Endothelial cell of umbilical vein (primary cell): ENCODE results near the gene EML3. TPM values are rescaled to one million over a fixed set of nuclear protein-coding genes. Genes with fewer than 3 reads are reported as not detected.

Experiments used
- BruUV-seq: library from RNA; stranded (reverse); fragments of 400-500 nt; replicated peaks from 2 replicates; lab custom pipeline; 2021; lab: Mats Ljungman, UMichigan
- CTCF ChIA-PET: fragments of 300-600, 350-600 bp; sonication (Branson Sonifier 250); formaldehyde crosslinking; loops from one replicate; lab custom pipeline; 2021; ENCODE audit warnings: antibody characterized with exemption, inconsistent platforms; lab: Charles Lee
- POLR2A ChIA-PET: fragments of 300-600, 350-600 bp; sonication (Branson Sonifier 250); formaldehyde crosslinking; loops from one replicate; lab custom pipeline; 2021; ENCODE audit warnings: antibody characterized with exemption, inconsistent platforms; lab: Charles Lee
- DNase-seq: peaks from one replicate; pipeline ENCODE4 v3.0.0-alpha.2; 2011; ENCODE audit warnings: low read depth, low spot score
- FAIRE-seq: peaks from 2 replicates; lab custom pipeline; 2011; peaks lifted over from hg19 to GRCh38; lab: Jason Lieb, UNC
- H2AFZ ChIP-seq: 2 replicates; pipeline ENCODE4 v1.6.0; 2012; ENCODE audit warnings: low read depth, low read length, control low read depth, inconsistent platforms
- H3K27ac ChIP-seq: 2 replicates; pipeline ENCODE4 v1.5.1; 2011; ENCODE audit warnings: low read depth, mild to moderate bottlenecking, control low read depth, low read length, moderate library complexity; ENCODE audit not compliant: insufficient read depth
- H3K27me3 ChIP-seq, 2 experiments: 2 replicates each; pipeline versions ENCODE4 v1.6.0 to v1.6.1; 2011; ENCODE audit warnings: low read length in 2 of 2, mixed read lengths in 1 of 2; ENCODE audit not compliant: control insufficient read depth in 2 of 2, insufficient read depth in 2 of 2
- H3K36me3 ChIP-seq, 2 experiments: 2 replicates in 1 of 2; 3 replicates in 1 of 2; pipeline ENCODE4 v1.5.1; 2011; ENCODE audit warnings: low read length in 2 of 2, mild to moderate bottlenecking in 1 of 2, moderate library complexity in 1 of 2; ENCODE audit not compliant: control insufficient read depth in 2 of 2, insufficient read depth in 2 of 2; ENCODE audit errors: extremely low read depth in 1 of 2
- H3K4me1 ChIP-seq: 3 replicates; pipeline ENCODE4 v1.5.1; 2011; ENCODE audit warnings: mild to moderate bottlenecking, low read length; ENCODE audit not compliant: control insufficient read depth, insufficient read depth; ENCODE audit errors: extremely low read depth
- H3K4me2 ChIP-seq: 2 replicates; pipeline ENCODE4 v1.6.1; 2011; ENCODE audit warnings: low read length, control low read depth, mixed read lengths; ENCODE audit not compliant: insufficient read depth
- H3K4me3 ChIP-seq, 3 experiments: fragments of 200-600 bp in 1 of 3; sonication (generic), shearing (Covaris generic) in 1 of 3; replicated peaks in 1 of 3; 2 replicates each; pipeline ENCODE4 v1.5.1; 2011 to 2016; ENCODE audit warnings: control low read depth in 3 of 3, low read length in 3 of 3, mild to moderate bottlenecking in 2 of 3, inconsistent platforms in 1 of 3, low read depth in 1 of 3, moderate library complexity in 1 of 3; ENCODE audit not compliant: insufficient read depth in 1 of 3
- H3K79me2 ChIP-seq: 2 replicates; pipeline ENCODE4 v1.6.0; 2012; ENCODE audit warnings: low read length, inconsistent platforms; ENCODE audit not compliant: control insufficient read depth, insufficient read depth
- H3K9ac ChIP-seq: replicated peaks from 2 replicates; pipeline ENCODE3; 2011; ENCODE audit warnings: low read length, control low read depth; ENCODE audit not compliant: insufficient read depth; ENCODE audit errors: extremely low read depth
- H3K9me1 ChIP-seq: replicated peaks from 3 replicates; pipeline ENCODE4 v1.6.0; 2011; ENCODE audit warnings: mild to moderate bottlenecking, low read length; ENCODE audit not compliant: control insufficient read depth, insufficient read depth; ENCODE audit errors: extremely low read depth
- H3K9me3 ChIP-seq: replicated peaks from 2 replicates; pipeline ENCODE4 v1.5.1; 2012; ENCODE audit warnings: low read length, inconsistent platforms; ENCODE audit not compliant: control insufficient read depth, insufficient read depth
- H4K20me1 ChIP-seq: replicated peaks from 2 replicates; pipeline ENCODE3; 2011; ENCODE audit warnings: mild to moderate bottlenecking, low read length; ENCODE audit not compliant: control insufficient read depth, insufficient read depth; ENCODE audit errors: extremely low read depth
- dilution Hi-C: fragments of 300-500 bp; cut with MboI; formaldehyde crosslinking; loops from one replicate; pipeline ENCODE4 v1.15.0; 2019; ENCODE audit warnings: low sequenced_read_pairs; ENCODE audit not compliant: extremely low pct_ligation_motif_present
- intact Hi-C: fragments of 100-400 bp; cut with micrococcal nuclease; formaldehyde crosslinking; loops from one replicate; pipeline ENCODE4 v1.10.0; 2022
- microRNA-seq: library from miRNA; unstranded; fragments of <30 nt; microRNA quantifications from one replicate; pipeline ENCODE4 v1.2.0, GENCODE V29; 2021; ENCODE audit warnings: borderline number of aligned reads, borderline replicate concordance
- polyA plus RNA-seq, 4 experiments: library from polyadenylated mRNA; depleted of rRNA in 3 of 4; stranded (reverse) in 3 of 4; unstranded in 1 of 4; fragments of >200 nt; gene quantifications; 2 replicates each; pipeline versions ENCODE4 v1.2.1 to v1.2.3, GENCODE V29; 2011 to 2012; ENCODE audit warnings: missing spikeins in 1 of 4
- small RNA-seq: library from RNA; depleted of rRNA; stranded (forward); fragments of <200 nt; gene quantifications from one replicate; pipeline ENCODE3, GENCODE V24; 2012; ENCODE audit warnings: low replicate concordance, low read depth; ENCODE audit not compliant: insufficient read depth, insufficient read length
- total RNA-seq: library from RNA; stranded (reverse); gene quantifications from 2 replicates; pipeline ENCODE4 v1.2.3, GENCODE V29; 2021
- TF ChIP-seq, protein P1 (sequence below): IDR thresholded peaks from 2 replicates; pipeline ENCODE4 v1.6.1; 2011; ENCODE audit not compliant: insufficient read depth, insufficient read length

The EML3 gene
- total and polyA plus RNA-seq, 2 donors (not counting 3 experiments of a cell fraction or from before 2014, with no cell fraction given) = 75.7 to 101 TPM

DNA sequence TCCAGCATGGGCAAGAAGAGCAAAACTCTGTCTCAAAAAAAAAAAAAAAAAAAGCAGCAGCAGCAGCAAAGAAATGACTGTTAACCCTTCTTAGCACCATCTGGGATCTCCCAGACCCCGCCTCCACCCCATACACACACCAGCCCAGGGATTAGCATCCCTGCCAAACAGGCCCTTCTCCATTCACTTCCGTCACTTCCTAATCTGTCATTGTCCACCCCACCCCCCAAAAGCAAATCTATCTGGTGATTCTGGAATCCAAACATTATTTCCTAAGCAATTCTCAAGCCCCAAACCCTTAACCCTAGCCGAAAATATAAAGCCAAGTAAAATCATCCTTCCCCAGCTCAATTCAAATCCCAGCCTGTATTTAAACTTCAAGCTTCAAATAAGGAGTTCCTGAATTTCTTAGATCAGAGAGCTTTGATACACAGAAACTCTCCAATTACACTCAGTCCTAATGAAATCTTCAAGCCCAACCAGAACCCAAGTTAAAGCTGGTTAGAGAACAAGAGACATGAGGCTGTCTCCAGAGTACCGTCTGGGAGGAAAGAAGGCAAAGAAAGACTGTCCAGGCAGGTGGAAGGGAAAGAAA, 60.0 kb downstream of the EML3 start:
- DNase-seq = no peak
- H2AFZ ChIP-seq = peak overlapping the region; percentile 17
- H3K27me3 ChIP-seq = no peaks in the 10 kb centered on the region
- H3K4me3 ChIP-seq = peak overlapping the region in 2 of 3 experiments; percentile 4 to 5
- peak overlapping the region; percentile 91 for H3K27ac ChIP-seq
- H3K9me1 ChIP-seq = no peaks in the 10 kb centered on the region
- TF ChIP-seq, protein P1, sequence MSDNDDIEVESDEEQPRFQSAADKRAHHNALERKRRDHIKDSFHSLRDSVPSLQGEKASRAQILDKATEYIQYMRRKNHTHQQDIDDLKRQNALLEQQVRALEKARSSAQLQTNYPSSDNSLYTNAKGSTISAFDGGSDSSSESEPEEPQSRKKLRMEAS = no peak
- H3K36me3 ChIP-seq = no peaks in the 10 kb centered on the region
- peak; percentile 43 for FAIRE-seq
- no peaks in the 10 kb centered on the region for H4K20me1 ChIP-seq
- intact Hi-C loops (loop anchor here (1.0 to 5.0 kb wide), 2 partner anchors 7 to 290 kb away; no protein-coding TSS in a partner anchor), dilution Hi-C loops (no loop called here)
- BruUV-seq = no TSS peak
- CTCF ChIA-PET = interaction anchor here (1.0 to 15.7 kb wide), 8 partner anchors 9 to 158 kb away, joined by 3 to 376 read pairs (median 6); partner anchors contain the start of genes AHNAK, EEF1G and TUT1
- H3K9ac ChIP-seq = peak overlapping the region; percentile 80
- H3K4me1 ChIP-seq = peaks cover 77% of the 10 kb centered on the region
- no peaks in the 10 kb centered on the region for H3K9me3 ChIP-seq
- H3K4me2 ChIP-seq = peak overlapping the region; percentile 59
- POLR2A ChIA-PET = interaction anchor here (0.8 to 2.3 kb wide), 8 partner anchors 8 to 289 kb away, joined by 3 to 10 read pairs (median 6); partner anchors contain the start of genes C11orf98, CSKMT, EEF1G and TUT1
- H3K79me2 ChIP-seq = peaks cover 3% of the 10 kb centered on the region

Small RNA genes lying within 50 kb of the gene (microRNA-seq; reads per million reads assigned to microRNA genes)
- gene MIR6747 = not detected

Small RNA genes lying within 50 kb of the gene (small RNA-seq; reads per million reads assigned to genes)
- not detected for gene AP001458.1
- not detected for gene EEF1G
- gene MIR6747 = not detected

Other genes with a start within 250 kb of the EML3 start
- gene SCGB1A1, start 193.7 kb downstream of the EML3 start, total RNA-seq = not detected in 2 replicates
- gene SCGB1A1, start 193.7 kb downstream of the EML3 start, polyA plus RNA-seq = not detected in 2 replicates
- gene AHNAK, start 66.0 kb downstream of the EML3 start, total RNA-seq = 381 and 436 TPM in 2 replicates
- 25.1 and 35.2 TPM in 2 replicates for gene AHNAK, start 66.0 kb downstream of the EML3 start, polyA plus RNA-seq
- gene EEF1G, start 38.9 kb downstream of the EML3 start, total RNA-seq = 1,341 and 1,345 TPM in 2 replicates
- gene EEF1G, start 38.9 kb downstream of the EML3 start, polyA plus RNA-seq = 1,723 and 2,133 TPM in 2 replicates
- 16.9 and 17.8 TPM in 2 replicates for gene TUT1, start 21.3 kb downstream of the EML3 start, total RNA-seq
- gene TUT1, start 21.3 kb downstream of the EML3 start, polyA plus RNA-seq = 11.5 and 12.7 TPM in 2 replicates
- 166 and 176 TPM in 2 replicates for gene MTA2, start 10.9 kb downstream of the EML3 start, total RNA-seq
- gene MTA2, start 10.9 kb downstream of the EML3 start, polyA plus RNA-seq = 30.2 and 40.4 TPM in 2 replicates
- gene ROM1, start 482 bp upstream of the EML3 start, total RNA-seq = 8.2 and 8.8 TPM in 2 replicates
- 4.8 and 5.3 TPM in 2 replicates for gene ROM1, start 482 bp upstream of the EML3 start, polyA plus RNA-seq
- gene B3GAT3, start 9.2 kb upstream of the EML3 start, total RNA-seq = 31.6 and 35.0 TPM in 2 replicates
- gene B3GAT3, start 9.2 kb upstream of the EML3 start, polyA plus RNA-seq = 37.2 and 48.0 TPM in 2 replicates
- gene GANAB, start 33.8 kb upstream of the EML3 start, total RNA-seq = 357 and 389 TPM in 2 replicates
- 433 and 455 TPM in 2 replicates for gene GANAB, start 33.8 kb upstream of the EML3 start, polyA plus RNA-seq
- 21.7 and 22.8 TPM in 2 replicates for gene INTS5, start 40.5 kb upstream of the EML3 start, total RNA-seq
- gene INTS5, start 40.5 kb upstream of the EML3 start, polyA plus RNA-seq = 20.3 and 20.9 TPM in 2 replicates
- 58.7 and 61.0 TPM in 2 replicates for gene C11orf98, start 52.4 kb upstream of the EML3 start, total RNA-seq
- gene C11orf98, start 52.4 kb upstream of the EML3 start, polyA plus RNA-seq = 32.3 and 39.5 TPM in 2 replicates
- 28.4 and 38.1 TPM in 2 replicates for gene CSKMT, start 52.5 kb upstream of the EML3 start, total RNA-seq
- gene CSKMT, start 52.5 kb upstream of the EML3 start, polyA plus RNA-seq = 7.8 and 7.9 TPM in 2 replicates
- 8.6 and 9.0 TPM in 2 replicates for gene UQCC3, start 58.9 kb upstream of the EML3 start, total RNA-seq
- gene UQCC3, start 58.9 kb upstream of the EML3 start, polyA plus RNA-seq = 15.3 and 15.5 TPM in 2 replicates
- 7.5 and 10.5 TPM in 2 replicates for gene LBHD1, start 59.5 kb upstream of the EML3 start, total RNA-seq
- 3.5 and 3.8 TPM in 2 replicates for gene LBHD1, start 59.5 kb upstream of the EML3 start, polyA plus RNA-seq
- gene UBXN1, start 66.3 kb upstream of the EML3 start, total RNA-seq = 112 and 113 TPM in 2 replicates
- gene UBXN1, start 66.3 kb upstream of the EML3 start, polyA plus RNA-seq = 105 and 114 TPM in 2 replicates
- gene LRRN4CL, start 76.8 kb upstream of the EML3 start, total RNA-seq = 0.20 and 0.37 TPM in 2 replicates
- gene LRRN4CL, start 76.8 kb upstream of the EML3 start, polyA plus RNA-seq = 0.03 TPM in 1 of 2 replicates, not detected in the other
- gene BSCL2, start 94.6 kb upstream of the EML3 start, total RNA-seq = 31.1 and 31.3 TPM in 2 replicates
- gene BSCL2, start 94.6 kb upstream of the EML3 start, polyA plus RNA-seq = 94.8 and 126 TPM in 2 replicates
- not detected in 2 replicates for gene GNG3, start 94.9 kb upstream of the EML3 start, total RNA-seq
- gene GNG3, start 94.9 kb upstream of the EML3 start, polyA plus RNA-seq = not detected in 2 replicates
- 53.4 and 56.2 TPM in 2 replicates for gene HNRNPUL2, start 114.7 kb upstream of the EML3 start, total RNA-seq
- 14.1 and 18.3 TPM in 2 replicates for gene HNRNPUL2, start 114.7 kb upstream of the EML3 start, polyA plus RNA-seq
- 31.6 and 43.5 TPM in 2 replicates for gene TTC9C, start 115.7 kb upstream of the EML3 start, total RNA-seq
- gene TTC9C, start 115.7 kb upstream of the EML3 start, polyA plus RNA-seq = 20.6 and 27.4 TPM in 2 replicates
- 6.9 and 8.1 TPM in 2 replicates for gene ZBTB3, start 141.4 kb upstream of the EML3 start, total RNA-seq
- 3.7 and 4.1 TPM in 2 replicates for gene ZBTB3, start 141.4 kb upstream of the EML3 start, polyA plus RNA-seq
- gene POLR2G, start 148.8 kb upstream of the EML3 start, total RNA-seq = 94.3 and 96.2 TPM in 2 replicates
- gene POLR2G, start 148.8 kb upstream of the EML3 start, polyA plus RNA-seq = 258 and 266 TPM in 2 replicates
- 28.9 and 30.4 TPM in 2 replicates for gene TAF6L, start 158.6 kb upstream of the EML3 start, total RNA-seq
- gene TAF6L, start 158.6 kb upstream of the EML3 start, polyA plus RNA-seq = 28.6 and 33.3 TPM in 2 replicates
- 27.6 and 27.8 TPM in 2 replicates for gene TMEM179B, start 174.6 kb upstream of the EML3 start, total RNA-seq
- gene TMEM179B, start 174.6 kb upstream of the EML3 start, polyA plus RNA-seq = 102 and 123 TPM in 2 replicates
- 11.8 and 12.7 TPM in 2 replicates for gene TMEM223, start 179.2 kb upstream of the EML3 start, total RNA-seq
- 26.7 and 31.8 TPM in 2 replicates for gene TMEM223, start 179.2 kb upstream of the EML3 start, polyA plus RNA-seq
- 71.4 and 74.4 TPM in 2 replicates for gene NXF1, start 192.7 kb upstream of the EML3 start, total RNA-seq
- 99.8 and 101 TPM in 2 replicates for gene NXF1, start 192.7 kb upstream of the EML3 start, polyA plus RNA-seq
- gene STX5, start 219.3 kb upstream of the EML3 start, total RNA-seq = 41.3 and 42.8 TPM in 2 replicates
- gene STX5, start 219.3 kb upstream of the EML3 start, polyA plus RNA-seq = 46.4 and 50.7 TPM in 2 replicates
- gene TEX54, start 220.1 kb upstream of the EML3 start, total RNA-seq = not detected in 2 replicates
- not detected in 2 replicates for gene TEX54, start 220.1 kb upstream of the EML3 start, polyA plus RNA-seq
- 51.7 and 51.8 TPM in 2 replicates for gene WDR74, start 226.8 kb upstream of the EML3 start, total RNA-seq
- 44.7 and 44.8 TPM in 2 replicates for gene WDR74, start 226.8 kb upstream of the EML3 start, polyA plus RNA-seq